ENCODE data around the gene PARD3.

Gene PARD3

DNA sequence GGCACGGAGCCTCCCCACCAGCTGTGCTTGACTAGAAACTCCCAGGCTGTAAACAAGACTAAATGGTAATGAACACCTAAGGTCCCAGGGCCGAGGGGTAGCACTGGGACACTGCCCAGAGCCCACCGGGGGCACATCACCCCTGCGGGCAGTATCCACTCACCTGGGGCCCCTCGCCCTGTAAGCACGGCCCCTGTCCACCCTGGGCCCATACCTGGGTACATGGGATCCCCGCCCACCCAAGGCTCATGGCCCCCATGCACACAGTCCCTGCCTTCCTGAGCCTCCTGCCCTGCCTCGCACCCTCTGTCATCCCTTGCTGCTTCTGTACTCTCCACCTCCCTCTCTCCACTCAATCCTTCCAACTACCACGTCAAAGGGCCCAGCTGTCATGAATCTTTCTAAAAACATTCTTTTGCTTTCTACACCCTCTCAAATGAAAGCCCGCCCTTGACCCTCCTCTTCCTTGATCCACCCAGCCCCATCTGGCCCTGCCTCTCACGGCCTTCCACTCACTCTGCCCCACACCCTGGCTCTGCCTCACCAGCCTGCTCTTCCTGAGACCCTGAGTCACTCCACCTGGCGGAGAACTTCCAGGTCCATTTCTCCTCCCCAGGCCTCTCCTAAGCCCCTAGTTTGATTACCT is 173.1 kb downstream of the PARD3 start:
- TF ChIP-seq, protein P1, sequence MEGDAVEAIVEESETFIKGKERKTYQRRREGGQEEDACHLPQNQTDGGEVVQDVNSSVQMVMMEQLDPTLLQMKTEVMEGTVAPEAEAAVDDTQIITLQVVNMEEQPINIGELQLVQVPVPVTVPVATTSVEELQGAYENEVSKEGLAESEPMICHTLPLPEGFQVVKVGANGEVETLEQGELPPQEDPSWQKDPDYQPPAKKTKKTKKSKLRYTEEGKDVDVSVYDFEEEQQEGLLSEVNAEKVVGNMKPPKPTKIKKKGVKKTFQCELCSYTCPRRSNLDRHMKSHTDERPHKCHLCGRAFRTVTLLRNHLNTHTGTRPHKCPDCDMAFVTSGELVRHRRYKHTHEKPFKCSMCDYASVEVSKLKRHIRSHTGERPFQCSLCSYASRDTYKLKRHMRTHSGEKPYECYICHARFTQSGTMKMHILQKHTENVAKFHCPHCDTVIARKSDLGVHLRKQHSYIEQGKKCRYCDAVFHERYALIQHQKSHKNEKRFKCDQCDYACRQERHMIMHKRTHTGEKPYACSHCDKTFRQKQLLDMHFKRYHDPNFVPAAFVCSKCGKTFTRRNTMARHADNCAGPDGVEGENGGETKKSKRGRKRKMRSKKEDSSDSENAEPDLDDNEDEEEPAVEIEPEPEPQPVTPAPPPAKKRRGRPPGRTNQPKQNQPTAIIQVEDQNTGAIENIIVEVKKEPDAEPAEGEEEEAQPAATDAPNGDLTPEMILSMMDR (conservative IDR thresholded peaks at IDR 0.05; ENCODE audit: control insufficient read depth, insufficient read depth, low read depth, low read length), result no peak
- H3K4me3 ChIP-seq (ENCODE audit: control insufficient read depth, low read depth, low read length), result no peak overlapping the region
- no peak for DNase-seq (ENCODE audit: low read depth)

DNA sequence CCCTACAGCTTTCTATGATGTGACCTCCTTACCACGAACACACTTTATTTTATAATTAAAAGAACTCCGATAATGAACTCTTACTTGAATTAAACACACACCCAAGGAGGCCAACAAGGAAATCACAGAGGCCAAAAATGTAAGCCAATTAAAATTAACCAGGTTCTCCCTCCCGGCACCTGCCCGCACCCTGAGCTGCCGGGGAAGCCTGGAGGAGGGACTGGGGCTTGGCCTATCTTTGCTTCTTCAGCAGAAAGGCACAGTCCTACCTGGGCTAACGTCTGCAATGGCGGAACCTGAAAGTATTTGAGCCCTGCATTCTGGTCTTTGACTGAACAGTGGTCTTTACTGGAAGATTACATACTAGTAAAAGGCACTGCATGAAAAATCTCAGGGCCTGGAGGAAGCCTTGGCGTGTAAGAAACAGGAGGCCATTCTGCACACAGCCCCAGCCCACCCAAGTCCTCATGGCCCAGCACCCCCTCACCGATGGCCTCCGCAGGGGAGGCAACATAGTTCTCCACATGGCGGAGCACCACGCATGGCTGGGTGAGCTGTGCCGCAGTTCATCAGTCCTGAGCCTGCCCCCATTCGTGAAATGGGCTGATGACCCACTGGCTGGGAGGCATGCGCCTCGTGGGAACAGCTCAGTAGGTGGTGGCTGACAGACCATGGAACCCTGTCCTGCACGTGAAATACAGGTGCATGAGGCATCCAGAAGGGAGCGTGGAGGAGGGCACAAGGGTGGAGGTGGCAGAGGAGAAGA is 173.8 kb downstream of the PARD3 start:
- no peak overlapping the region for H3K4me3 ChIP-seq (ENCODE audit: control insufficient read depth, low read depth, low read length)

DNA sequence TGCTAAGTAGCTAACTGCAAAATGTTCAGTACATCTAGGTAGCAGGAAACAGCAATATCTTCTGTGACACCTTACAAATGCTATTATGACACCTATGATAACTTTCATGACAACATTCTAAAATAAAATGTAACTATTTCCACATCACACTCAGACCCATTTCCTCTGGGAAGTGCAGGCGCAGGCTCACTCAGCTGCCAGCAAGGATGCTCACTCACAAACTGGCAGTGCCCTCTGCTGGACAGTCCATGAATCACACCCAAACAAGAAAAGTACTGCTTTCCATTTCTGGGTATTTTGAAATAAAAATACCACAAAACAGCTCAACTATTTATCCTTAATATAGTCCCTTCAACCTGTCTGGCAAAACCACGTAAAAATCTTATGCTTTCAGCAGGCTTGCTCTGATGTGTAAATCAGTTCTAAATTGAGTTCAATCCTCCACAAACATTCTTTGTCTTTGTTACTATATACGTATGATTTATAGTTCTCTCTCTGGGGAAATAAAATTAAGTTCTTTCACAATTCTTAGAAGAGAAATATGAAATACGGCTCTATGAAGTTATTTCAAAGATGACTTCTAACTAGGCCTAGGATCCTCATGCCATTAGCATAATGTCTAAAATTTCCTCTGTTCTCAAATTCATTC is 176.6 kb downstream of the PARD3 start:
- peak; percentile 90 for DNase-seq (ENCODE audit: low read depth)
- H3K4me3 ChIP-seq (ENCODE audit: control insufficient read depth, low read depth, low read length), result no peak overlapping the region
- TF ChIP-seq, protein P1 (conservative IDR thresholded peaks at IDR 0.05; ENCODE audit: control insufficient read depth, insufficient read depth, low read depth, low read length), result peak; percentile 93

More for the DNA sequence above, 173.8 kb downstream of the PARD3 start:
- TF ChIP-seq, protein P1 (conservative IDR thresholded peaks at IDR 0.05; ENCODE audit: control insufficient read depth, insufficient read depth, low read depth, low read length), result no peak
- no peak for DNase-seq (ENCODE audit: low read depth)

DNA sequence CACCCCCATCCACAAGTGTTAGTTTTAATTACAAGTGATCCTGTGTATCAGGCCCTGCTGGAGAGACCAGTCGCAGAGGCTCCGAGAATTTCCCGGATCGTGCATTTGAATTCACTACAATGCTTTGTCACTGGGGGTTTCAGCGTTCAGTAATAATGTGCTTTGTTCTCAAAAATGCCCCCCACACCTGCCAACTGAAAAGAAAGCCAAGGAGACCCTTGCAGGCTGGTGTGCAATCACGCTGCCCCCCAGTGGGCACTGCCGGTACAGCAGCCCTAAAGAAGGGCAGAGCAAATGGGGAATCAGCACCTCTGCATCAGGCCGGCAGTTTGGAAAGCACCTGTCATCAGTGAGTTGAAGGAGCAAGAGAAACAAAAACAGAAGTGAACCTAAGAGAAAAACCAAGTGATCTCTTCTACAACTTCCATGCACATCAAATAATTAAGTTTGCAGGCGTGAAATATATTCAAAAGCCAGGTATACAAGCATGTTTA is 177.6 kb downstream of the PARD3 start:
- H3K4me3 ChIP-seq (ENCODE audit: control insufficient read depth, low read depth, low read length), result no peak overlapping the region
- TF ChIP-seq, protein P1 (conservative IDR thresholded peaks at IDR 0.05; ENCODE audit: control insufficient read depth, insufficient read depth, low read depth, low read length), result peak; percentile 95
- peak; percentile 45 for DNase-seq (ENCODE audit: low read depth)

DNA sequence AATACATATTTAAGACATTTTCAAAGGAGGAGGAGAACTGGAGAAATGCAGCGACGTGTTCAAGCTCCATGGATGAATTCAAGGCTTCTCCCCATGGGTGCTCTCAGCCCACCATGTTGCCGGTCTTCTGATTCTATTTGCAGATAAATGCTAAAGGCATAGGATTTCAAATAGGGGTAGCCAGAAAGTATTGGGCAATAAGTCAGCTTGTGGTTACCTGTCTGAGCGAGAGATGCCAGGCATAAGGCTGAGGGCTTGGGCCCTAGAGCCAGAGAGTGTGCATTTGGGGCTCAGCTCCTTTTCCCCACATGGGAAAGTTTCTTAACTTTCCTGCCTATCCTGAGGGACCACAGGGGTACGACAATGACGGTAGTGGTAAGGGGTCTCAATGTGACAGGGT is 180.0 kb downstream of the PARD3 start:
- no peak overlapping the region for H3K4me3 ChIP-seq (ENCODE audit: control insufficient read depth, low read depth, low read length)
- no peak for DNase-seq (ENCODE audit: low read depth)
- TF ChIP-seq, protein P1 (conservative IDR thresholded peaks at IDR 0.05; ENCODE audit: control insufficient read depth, insufficient read depth, low read depth, low read length), result no peak

DNA sequence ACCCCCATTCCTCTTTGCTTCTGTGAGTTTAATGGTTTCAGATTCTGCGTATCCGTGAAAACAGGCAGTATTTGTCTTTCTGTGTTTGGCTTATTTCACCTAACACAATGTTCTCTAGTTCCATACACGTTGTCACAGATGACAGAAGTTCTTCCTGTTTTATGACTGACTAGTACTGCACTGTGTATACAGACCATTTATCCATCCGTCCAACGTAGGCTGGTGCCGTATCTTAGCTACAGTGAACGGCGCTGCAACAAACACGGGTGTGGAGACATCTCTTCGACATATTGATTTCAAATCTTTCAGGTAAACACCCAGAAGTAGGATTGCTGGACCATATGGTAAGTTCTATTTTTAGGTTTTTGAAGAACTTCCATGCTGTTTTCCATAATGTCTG is 181.7 kb downstream of the PARD3 start:
- H3K4me3 ChIP-seq (ENCODE audit: control insufficient read depth, low read depth, low read length), result no peak overlapping the region
- TF ChIP-seq, protein P1 (conservative IDR thresholded peaks at IDR 0.05; ENCODE audit: control insufficient read depth, insufficient read depth, low read depth, low read length), result no peak
- DNase-seq (ENCODE audit: low read depth), result no peak

Data from fibroblast of mammary gland (primary cell).